GM19023 (cell line): ENCODE measurements around the gene CAMKK2.
"Not testable (repeated sequence)": the region's sequence is repeated elsewhere in the genome, so short reads cannot be mapped to it uniquely, and the experiment has no call there.

ENCODE experiments used
- ATAC-seq: cut with Tn5 transposase; IDR thresholded peaks from one replicate; pipeline ENCODE4 v1.9.1; 2021; ENCODE audit warnings: mild to moderate bottlenecking, moderate library complexity; ENCODE audit not compliant: unreplicated experiment

Gene CAMKK2

GRCh38 chr12:121299662-121300061, 3.2 kb upstream of the CAMKK2 start:
- no peak for ATAC-seq

DNA sequence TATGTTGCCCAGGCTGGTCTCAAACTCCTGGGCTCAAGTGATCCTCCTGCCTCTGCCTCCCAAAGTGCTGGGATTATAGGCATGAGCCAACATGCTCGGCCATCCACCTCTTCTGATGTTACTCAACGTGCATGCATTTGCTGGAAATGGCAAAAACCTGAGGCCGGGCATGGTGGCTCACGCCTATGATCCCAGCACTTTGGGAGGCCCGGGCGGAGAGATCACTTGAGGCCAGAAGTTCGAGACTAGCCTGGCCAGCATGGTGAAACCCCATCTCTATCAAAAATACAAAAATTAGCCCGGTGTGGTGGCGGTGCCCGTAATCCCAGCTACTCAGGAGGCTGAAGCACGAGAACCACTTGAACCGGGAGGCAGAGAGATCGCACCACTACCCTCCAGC, 1.9 kb upstream of the CAMKK2 start:
- ATAC-seq = not testable (repeated sequence)

DNA sequence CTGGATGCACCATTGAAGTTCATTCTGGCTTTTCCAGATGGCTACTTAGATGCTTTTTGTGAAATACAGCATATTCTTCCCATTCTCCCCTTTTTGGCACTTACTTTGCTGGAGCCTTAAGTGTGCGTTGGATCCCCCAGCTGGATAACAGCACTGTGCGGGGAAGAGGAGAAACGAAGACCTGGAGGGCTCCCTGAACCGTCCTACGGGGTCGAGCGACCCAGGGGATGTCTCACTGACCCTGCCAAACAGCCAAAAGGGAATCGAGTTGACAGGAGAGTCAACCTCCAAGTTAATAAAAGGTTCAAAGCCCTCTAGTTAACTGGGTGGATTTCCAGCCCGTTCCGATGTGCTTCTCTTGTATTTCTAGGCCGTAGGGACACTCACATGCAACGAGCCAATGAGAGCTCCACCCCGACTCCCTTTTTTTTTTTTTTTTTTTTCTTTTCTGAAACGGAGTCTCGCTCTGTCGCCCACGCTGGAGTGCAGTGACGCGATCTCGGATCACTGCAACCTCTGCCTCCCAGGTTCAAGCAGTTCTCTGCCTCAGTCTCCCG, 1.0 kb upstream of the CAMKK2 start:
- no peak for ATAC-seq

DNA sequence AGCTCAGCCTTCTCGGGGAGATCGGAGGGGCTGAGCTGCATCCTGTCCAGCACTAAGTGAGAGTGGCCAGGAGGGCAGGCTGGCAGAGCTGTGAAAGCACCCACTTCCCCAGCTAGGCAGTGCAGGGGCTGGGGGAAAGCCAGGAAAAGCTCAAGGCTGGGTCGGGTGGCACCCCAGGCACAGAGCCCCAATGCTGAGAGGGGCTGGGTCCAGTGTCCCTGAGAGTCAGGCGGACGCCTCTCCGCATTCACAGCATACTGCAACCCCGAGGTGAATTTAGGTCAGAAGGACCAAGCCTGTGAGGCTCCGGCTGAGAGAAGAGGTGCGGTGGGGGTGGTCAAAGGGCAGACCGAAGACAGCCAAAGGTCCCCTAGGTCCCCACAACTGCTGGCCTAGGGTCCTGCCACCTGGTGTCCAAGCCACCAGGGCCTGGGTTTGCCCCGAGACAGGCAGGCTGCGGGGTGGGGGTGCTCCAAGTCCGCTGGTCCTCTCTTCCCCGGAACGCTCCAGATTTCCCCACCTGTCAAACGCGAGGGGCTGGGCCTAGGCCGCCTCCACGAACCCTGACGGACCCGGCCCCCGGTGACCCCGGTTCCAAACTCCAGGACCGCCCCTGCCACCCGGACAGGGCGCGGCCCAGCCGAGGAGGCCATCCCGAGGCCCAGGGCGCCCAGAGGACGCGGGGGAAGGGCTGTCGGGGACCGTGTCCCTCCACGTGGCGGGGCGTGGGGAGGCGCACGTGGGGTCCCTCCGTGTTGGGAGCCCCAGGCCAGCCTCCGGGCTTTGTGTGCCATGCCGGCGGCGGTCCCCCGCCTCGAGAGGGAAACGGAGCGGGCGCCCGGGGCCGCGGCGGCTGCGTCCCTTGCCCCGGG, 527 bp downstream of the CAMKK2 start:
- ATAC-seq = peak; percentile 30

DNA sequence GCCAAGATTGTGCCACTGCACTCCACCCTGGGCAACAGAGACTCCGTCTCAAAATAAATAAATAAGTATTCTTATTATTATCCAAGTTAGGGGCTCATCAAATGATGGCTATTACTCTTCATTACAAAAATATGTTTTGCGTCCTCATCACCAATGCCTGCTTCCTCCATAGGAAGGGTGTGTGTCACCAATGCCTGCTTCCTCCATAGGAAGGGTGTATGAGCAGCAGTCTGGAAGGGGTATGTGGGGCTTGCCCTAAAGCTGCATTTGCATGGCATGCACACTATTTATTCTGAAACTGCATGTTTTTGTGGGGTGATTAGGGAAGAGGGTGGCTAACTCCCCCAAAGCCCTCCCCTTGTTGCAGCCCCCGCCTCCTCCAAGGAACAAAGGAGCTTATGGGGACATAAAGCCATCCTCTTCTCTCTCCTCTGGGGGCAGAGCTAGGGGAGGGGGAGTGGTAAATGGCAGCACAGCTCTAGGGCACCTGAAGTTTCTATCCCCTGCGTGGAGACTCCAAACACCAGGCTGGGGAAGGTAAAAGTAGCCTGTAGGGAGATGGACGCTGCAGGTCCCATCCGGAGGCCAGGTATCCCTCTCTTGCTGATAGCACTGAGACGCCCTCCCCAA, 1.3 kb downstream of the CAMKK2 start:
- ATAC-seq = no peak

- no peak for ATAC-seq
Observed at GRCh38 chr12:121294151-121294889, 2.2 kb downstream of the CAMKK2 start.

DNA sequence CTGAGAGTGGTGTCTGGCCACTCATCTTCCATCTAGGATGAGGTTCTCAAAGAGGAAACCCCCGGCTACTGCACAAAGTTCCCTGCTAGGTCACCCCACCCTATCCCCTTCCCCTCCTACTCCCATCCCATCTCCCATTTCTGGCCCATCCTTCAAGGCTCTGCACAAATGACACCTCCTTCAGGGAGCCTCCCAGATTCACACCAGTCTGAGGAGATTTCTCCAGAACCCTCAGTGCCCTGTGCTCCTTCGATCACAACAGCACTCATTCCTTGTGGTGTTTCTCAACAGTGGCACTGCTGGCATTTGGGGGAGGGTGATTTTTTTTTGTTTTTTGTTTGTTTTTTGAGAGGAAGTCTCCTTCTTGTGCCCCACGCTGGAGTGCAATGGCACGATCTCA, 2.9 kb downstream of the CAMKK2 start:
- ATAC-seq = no peak

- no peak for ATAC-seq
Observed at GRCh38 chr12:121290410-121290809, 6.1 kb downstream of the CAMKK2 start.

- ATAC-seq = no peak
Observed at GRCh38 chr12:121289962-121290361, 6.5 kb downstream of the CAMKK2 start.

DNA sequence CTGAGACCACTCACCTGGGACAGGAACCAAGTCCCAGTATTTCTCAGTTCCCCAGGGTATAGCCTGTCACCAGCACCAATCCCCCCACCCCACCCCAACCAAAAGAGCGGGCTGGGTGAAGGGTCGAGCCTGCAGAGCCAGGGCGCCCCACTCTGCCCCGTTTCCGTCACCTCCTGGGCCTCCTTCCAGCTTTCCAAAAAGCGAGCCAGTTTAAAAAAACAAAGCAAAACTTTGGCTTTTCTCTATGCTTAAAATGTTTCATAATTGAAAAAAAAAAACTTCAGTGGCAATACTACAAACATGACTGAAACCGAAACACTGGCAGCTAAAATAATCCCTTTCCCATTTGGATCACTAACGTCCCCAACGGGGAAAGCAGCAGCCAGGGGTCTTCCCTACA, 7.5 kb downstream of the CAMKK2 start:
- no peak for ATAC-seq

- no peak for ATAC-seq
Observed at GRCh38 chr12:121288158-121288845, 8.2 kb downstream of the CAMKK2 start.

- no peak for ATAC-seq
Observed at GRCh38 chr12:121287267-121287954, 9.1 kb downstream of the CAMKK2 start.

DNA sequence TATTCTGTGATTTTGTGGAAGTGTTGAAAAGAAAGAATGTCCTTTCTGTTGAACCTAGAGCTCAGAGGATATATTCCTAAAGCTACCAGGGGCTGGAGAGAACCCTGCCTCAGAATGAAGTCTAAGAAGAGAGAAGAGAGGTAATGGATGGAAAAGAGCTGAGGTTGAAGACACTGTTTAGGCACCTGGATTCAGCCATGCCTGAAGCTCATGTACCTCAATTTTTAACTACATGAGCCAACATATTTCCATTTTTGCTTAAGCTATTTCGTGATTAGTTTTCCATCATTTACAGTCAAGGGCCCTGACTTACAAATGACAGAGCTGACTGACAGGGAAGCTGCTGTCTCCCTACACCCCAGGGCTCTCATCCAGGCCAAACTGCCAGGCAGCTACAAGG, 10.7 kb downstream of the CAMKK2 start:
- ATAC-seq = no peak

GRCh38 chr12:121284551-121285390, 11.7 kb downstream of the CAMKK2 start:
- no peak for ATAC-seq

DNA sequence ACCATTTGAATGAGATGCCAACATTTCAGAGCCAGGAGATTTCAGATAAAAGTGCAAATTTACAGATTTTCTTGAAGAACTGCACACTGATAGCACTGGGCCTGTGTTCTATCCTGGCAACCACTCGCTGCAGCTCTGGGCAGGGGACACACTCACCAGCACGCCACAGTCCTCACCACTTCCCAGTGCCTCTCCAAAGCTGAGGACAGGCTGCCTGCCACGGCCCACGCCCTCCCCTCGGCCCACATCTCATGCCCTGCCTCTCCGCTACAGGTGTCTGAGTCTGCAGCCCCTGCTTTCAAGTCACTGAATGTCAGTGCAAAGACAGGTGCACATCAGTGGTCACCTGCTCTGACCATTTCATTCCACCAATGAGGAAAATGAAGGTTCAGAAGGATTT, 12.7 kb downstream of the CAMKK2 start:
- ATAC-seq = no peak

DNA sequence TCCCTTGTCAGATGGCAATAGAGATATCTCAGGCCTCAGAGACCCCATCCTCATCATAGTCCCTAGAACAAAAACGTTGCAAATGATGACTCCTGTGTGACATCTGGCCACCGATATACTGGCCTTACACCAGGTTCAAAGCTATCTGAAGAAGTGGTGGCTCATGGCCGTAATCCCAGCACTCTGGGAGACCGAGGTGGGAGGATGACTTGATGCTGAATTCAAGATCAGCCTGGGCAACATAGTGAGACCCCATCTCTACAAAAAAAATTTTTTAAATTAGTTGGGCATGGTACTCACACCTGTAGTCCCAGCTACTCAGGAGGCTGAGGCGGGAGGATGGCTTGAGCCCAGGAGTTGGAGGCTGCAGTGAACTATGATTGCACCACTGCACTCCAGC, 13.1 kb downstream of the CAMKK2 start:
- ATAC-seq = no peak

- not testable (repeated sequence) for ATAC-seq
Observed at GRCh38 chr12:121282910-121283309, 13.6 kb downstream of the CAMKK2 start.

GRCh38 chr12:121282072-121282742, 14.3 kb downstream of the CAMKK2 start:
- no peak for ATAC-seq

DNA sequence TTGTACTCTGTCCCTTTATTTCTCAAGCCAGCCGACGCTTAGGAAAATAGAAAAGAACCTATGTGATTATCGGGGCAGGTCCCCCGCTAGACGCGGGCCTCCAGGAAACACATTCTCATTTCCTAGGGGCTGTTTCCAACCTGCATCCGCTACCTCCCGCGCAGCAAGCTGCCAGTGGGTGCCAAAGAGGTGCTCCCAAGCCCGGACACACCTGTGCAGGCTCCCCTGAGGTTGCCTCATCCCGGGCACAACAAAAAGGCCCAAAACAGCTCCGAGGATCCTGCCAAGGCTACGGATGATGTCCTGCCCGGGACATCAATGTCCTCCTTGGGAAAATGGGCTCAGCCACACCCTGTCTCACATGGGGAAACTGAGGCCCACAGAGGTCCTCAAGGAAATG, 15.4 kb downstream of the CAMKK2 start:
- not testable (repeated sequence) for ATAC-seq
